Stimulated activated CD4-positive, alpha-beta T cell treated with anti-CD3 and anti-CD28 coated beads, Interleukin-4, amount 100 ng/mL, for 4 hours (primary cell): ENCODE results near the gene EFCAB7.
A peak's percentile ranks its signal among the peaks of the same experiment; 100 is the strongest.

Experiments used
- DNase-seq, 2 experiments: peaks; one replicate each; pipeline ENCODE4 v3.0.0-alpha.2; 2020

Gene EFCAB7

GRCh38 chr1:63522891-63523728 is at the start of gene EFCAB7, which contains the start of gene ITGB3BP:
TSS of gene EFCAB7 (plus strand) at chr1:63523525. CDS start at chr1:63525573, 2,048 bp downstream.
TSS of gene ITGB3BP (minus strand) at chr1:63523225. CDS start at chr1:63523133, 92 bp downstream.
- DNase-seq, result peak; percentile 67 to 77

GRCh38 chr1:63475761-63476160 is 47.6 kb upstream of the EFCAB7 start:
- DNase-seq, result no peak

- DNase-seq, result no peak
Observed at GRCh38 chr1:63480057-63480456, 43.3 kb upstream of the EFCAB7 start.

- no peak for DNase-seq
Observed at GRCh38 chr1:63486629-63487028, 36.7 kb upstream of the EFCAB7 start.

- DNase-seq, result no peak
Observed at GRCh38 chr1:63487336-63488065, 35.8 kb upstream of the EFCAB7 start.

- DNase-seq, result no peak
Observed at GRCh38 chr1:63497577-63497976, 25.7 kb upstream of the EFCAB7 start.

GRCh38 chr1:63498106-63498505 is 25.2 kb upstream of the EFCAB7 start:
- no peak for DNase-seq

- no peak for DNase-seq
Observed at GRCh38 chr1:63501256-63501655, 22.1 kb upstream of the EFCAB7 start.

GRCh38 chr1:63506782-63507181 is 16.5 kb upstream of the EFCAB7 start:
- DNase-seq, result no peak

- no peak for DNase-seq
Observed at GRCh38 chr1:63509718-63510117, 13.6 kb upstream of the EFCAB7 start.

- no peak for DNase-seq
Observed at GRCh38 chr1:63512584-63512983, 10.7 kb upstream of the EFCAB7 start.

GRCh38 chr1:63516629-63517028 is 6.7 kb upstream of the EFCAB7 start:
- DNase-seq, result no peak

- DNase-seq, result no peak
Observed at GRCh38 chr1:63523738-63524137, 413 bp downstream of the EFCAB7 start.

- no peak for DNase-seq
Observed at GRCh38 chr1:63524201-63524600, 876 bp downstream of the EFCAB7 start.

GRCh38 chr1:63532727-63533126 is 9.4 kb downstream of the EFCAB7 start:
- DNase-seq, result no peak

GRCh38 chr1:63533931-63534330 is 10.6 kb downstream of the EFCAB7 start:
- DNase-seq, result no peak

- DNase-seq, result no peak
Observed at GRCh38 chr1:63534406-63534805, 11.1 kb downstream of the EFCAB7 start.

- DNase-seq, result no peak
Observed at GRCh38 chr1:63537006-63537405, 13.7 kb downstream of the EFCAB7 start.

GRCh38 chr1:63537940-63538339 is 14.6 kb downstream of the EFCAB7 start:
- no peak for DNase-seq

GRCh38 chr1:63545780-63546179 is 22.5 kb downstream of the EFCAB7 start:
- DNase-seq, result no peak

- DNase-seq, result no peak
Observed at GRCh38 chr1:63547621-63548294, 24.4 kb downstream of the EFCAB7 start.

GRCh38 chr1:63548303-63548702 is 25.0 kb downstream of the EFCAB7 start:
- no peak for DNase-seq

- no peak for DNase-seq
Observed at GRCh38 chr1:63548877-63549276, 25.6 kb downstream of the EFCAB7 start.

GRCh38 chr1:63555480-63555879 is 32.2 kb downstream of the EFCAB7 start:
- DNase-seq, result no peak
